Panc1 (cell line): ENCODE measurements around the gene FNBP1L. TPM values are rescaled to one million over a fixed set of nuclear protein-coding genes. Genes with fewer than 3 reads are reported as not detected.

Experiments
- ATAC-seq: fragments of 200-7000 bp; cut with Tn5 transposase; 2 replicates; pipeline ENCODE4 v1.9.1; 2020; ENCODE audit warnings: mild to moderate bottlenecking, moderate library complexity
- BruUV-seq: library from RNA; stranded (reverse); fragments of 400-500 nt; replicated peaks from 2 replicates; lab custom pipeline; 2021; lab: Mats Ljungman, UMichigan
- CTCF ChIA-PET: fragments of 300-600 bp; sonication (Branson Sonifier 250); formaldehyde crosslinking; loops from one replicate; lab custom pipeline; 2022; ENCODE audit warnings: antibody characterized with exemption; lab: Charles Lee
- POLR2A ChIA-PET: fragments of 300-600 bp; sonication (Branson Sonifier 250); formaldehyde crosslinking; loops from one replicate; lab custom pipeline; 2022; ENCODE audit warnings: antibody characterized with exemption; lab: Charles Lee
- DNase-seq: peaks from one replicate; pipeline ENCODE4 v3.0.0-alpha.2; 2010; ENCODE audit warnings: low read depth, low spot score
- H3K27ac ChIP-seq: 2 replicates; pipeline ENCODE4 v1.5.1; 2011; ENCODE audit warnings: mild to moderate bottlenecking, low read length, inconsistent platforms
- H3K27me3 ChIP-seq: fragments of 200-500 bp; sonication (Bioruptor generic); 2 replicates; pipeline ENCODE4 v1.6.0; 2014; ENCODE audit warnings: low read length, inconsistent platforms; ENCODE audit not compliant: control insufficient read depth, insufficient read depth
- H3K36me3 ChIP-seq: fragments of 200-500 bp; sonication (Bioruptor generic); 2 replicates; pipeline ENCODE4 v1.5.1; 2014; ENCODE audit warnings: inconsistent platforms, mild to moderate bottlenecking, low read length, moderate library complexity; ENCODE audit not compliant: control insufficient read depth, insufficient read depth
- H3K4me1 ChIP-seq: 2 replicates; pipeline ENCODE4 v1.5.1; 2011; ENCODE audit warnings: inconsistent platforms, mild to moderate bottlenecking, low read length, moderate library complexity; ENCODE audit not compliant: control insufficient read depth, insufficient read depth
- H3K4me3 ChIP-seq, 2 experiments: 2 replicates each; pipeline ENCODE4 v1.5.1; 2011 to 2012; ENCODE audit warnings: low read depth in 2 of 2, low read length in 2 of 2, mild to moderate bottlenecking in 2 of 2, inconsistent platforms in 1 of 2, moderate library complexity in 1 of 2
- H3K9me3 ChIP-seq: fragments of 200-500 bp; sonication (Bioruptor generic); 2 replicates; pipeline ENCODE4 v1.5.1; 2014; ENCODE audit warnings: low read depth, mild to moderate bottlenecking, inconsistent platforms, low read length, moderate library complexity; ENCODE audit not compliant: control insufficient read depth, insufficient read depth
- CTCF ChIP-seq: fragments of 450-650 bp; IDR thresholded peaks from 2 replicates; pipeline ENCODE4 v1.5.1; 2017; ENCODE audit warnings: mild to moderate bottlenecking
- POLR2AphosphoS5 ChIP-seq: IDR thresholded peaks from 2 replicates; pipeline ENCODE4 v1.6.1; 2012; ENCODE audit warnings: mild to moderate bottlenecking, low read depth, low read length, moderate library complexity
- SIN3A ChIP-seq: IDR thresholded peaks from 2 replicates; pipeline ENCODE4 v1.6.1; 2012; ENCODE audit warnings: low read depth, mild to moderate bottlenecking, low read length, moderate library complexity, borderline replicate concordance; ENCODE audit not compliant: insufficient read depth
- TCF7L2 ChIP-seq: IDR thresholded peaks from 2 replicates; pipeline ENCODE4 v1.6.1; 2011; ENCODE audit warnings: mild to moderate bottlenecking, low read depth, low read length, inconsistent platforms
- in situ Hi-C: cut with HindIII; loops from 2 replicates; pipeline ENCODE4 v1.10.0; 2016; ENCODE audit warnings: low sequenced_read_pairs, low pct_unique_long_range_greater_than_20kb
- intact Hi-C: fragments of 100-400 bp; cut with micrococcal nuclease; formaldehyde crosslinking; loops from one replicate; pipeline ENCODE4 v1.10.0; 2022; ENCODE audit not compliant: unreplicated experiment
- total RNA-seq: library from RNA; stranded (reverse); gene quantifications from one replicate; pipeline ENCODE4 v1.2.1, GENCODE V29; 2021; ENCODE audit not compliant: unreplicated experiment
- TF ChIP-seq, protein P1 (sequence below), 2 experiments: IDR thresholded peaks; 2 replicates each; pipeline ENCODE4 v1.6.1; 2011 to 2012; ENCODE audit warnings: low read depth in 2 of 2, control low read depth in 1 of 2, low read length in 1 of 2, mild to moderate bottlenecking in 1 of 2, moderate library complexity in 1 of 2; ENCODE audit not compliant: insufficient read depth in 1 of 2

FNBP1L gene
- total RNA-seq, 1 experiment from 2014 or later: 25.1 TPM

DNA sequence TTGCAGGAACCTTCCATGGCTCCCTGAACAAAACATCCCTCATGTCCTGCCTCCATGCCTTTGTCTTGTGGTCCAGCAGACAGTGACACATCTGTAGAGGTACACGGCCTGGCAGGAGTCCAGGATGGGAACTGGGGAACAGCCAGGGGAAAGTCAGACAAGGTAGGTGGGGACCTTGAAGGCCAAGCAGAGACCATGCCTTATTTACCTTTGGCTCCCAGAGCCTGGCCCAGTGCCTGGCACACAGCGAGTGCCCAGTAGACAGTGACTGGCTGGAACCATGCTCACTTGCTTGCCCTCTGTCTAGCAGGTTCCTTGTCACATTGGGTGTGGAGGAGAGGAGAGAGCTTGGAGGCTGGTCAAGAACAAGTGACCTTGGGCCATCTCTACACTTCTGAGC lies 152.7 kb downstream of the FNBP1L start:
- no peak for DNase-seq
- Histone ChIP-seq H3K4me3 (no peak overlapping the region), H3K36me3 (no peaks in the 10 kb centered on the region), H3K9me3 (no peaks in the 10 kb centered on the region), H3K4me1 (peaks cover 12% of the 10 kb centered on the region), H3K27ac (no peak overlapping the region), H3K27me3 (no peaks in the 10 kb centered on the region)
- no peak for ATAC-seq
- ChIA-PET POLR2A (no interaction called here), CTCF (no interaction called here)
- intact Hi-C loops (no loop called here), in situ Hi-C loops (no loop called here)
- no TSS peak for BruUV-seq
- no peak for TF ChIP-seq SIN3A
- no peak for TF ChIP-seq POLR2AphosphoS5
- TF ChIP-seq, protein P1, sequence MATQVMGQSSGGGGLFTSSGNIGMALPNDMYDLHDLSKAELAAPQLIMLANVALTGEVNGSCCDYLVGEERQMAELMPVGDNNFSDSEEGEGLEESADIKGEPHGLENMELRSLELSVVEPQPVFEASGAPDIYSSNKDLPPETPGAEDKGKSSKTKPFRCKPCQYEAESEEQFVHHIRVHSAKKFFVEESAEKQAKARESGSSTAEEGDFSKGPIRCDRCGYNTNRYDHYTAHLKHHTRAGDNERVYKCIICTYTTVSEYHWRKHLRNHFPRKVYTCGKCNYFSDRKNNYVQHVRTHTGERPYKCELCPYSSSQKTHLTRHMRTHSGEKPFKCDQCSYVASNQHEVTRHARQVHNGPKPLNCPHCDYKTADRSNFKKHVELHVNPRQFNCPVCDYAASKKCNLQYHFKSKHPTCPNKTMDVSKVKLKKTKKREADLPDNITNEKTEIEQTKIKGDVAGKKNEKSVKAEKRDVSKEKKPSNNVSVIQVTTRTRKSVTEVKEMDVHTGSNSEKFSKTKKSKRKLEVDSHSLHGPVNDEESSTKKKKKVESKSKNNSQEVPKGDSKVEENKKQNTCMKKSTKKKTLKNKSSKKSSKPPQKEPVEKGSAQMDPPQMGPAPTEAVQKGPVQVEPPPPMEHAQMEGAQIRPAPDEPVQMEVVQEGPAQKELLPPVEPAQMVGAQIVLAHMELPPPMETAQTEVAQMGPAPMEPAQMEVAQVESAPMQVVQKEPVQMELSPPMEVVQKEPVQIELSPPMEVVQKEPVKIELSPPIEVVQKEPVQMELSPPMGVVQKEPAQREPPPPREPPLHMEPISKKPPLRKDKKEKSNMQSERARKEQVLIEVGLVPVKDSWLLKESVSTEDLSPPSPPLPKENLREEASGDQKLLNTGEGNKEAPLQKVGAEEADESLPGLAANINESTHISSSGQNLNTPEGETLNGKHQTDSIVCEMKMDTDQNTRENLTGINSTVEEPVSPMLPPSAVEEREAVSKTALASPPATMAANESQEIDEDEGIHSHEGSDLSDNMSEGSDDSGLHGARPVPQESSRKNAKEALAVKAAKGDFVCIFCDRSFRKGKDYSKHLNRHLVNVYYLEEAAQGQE (IDR thresholded peaks at IDR 0.05; ENCODE audit: insufficient read depth in 1 of 2, low read depth in 2 of 2, low read length in 1 of 2): no peak
- no peak for TF ChIP-seq TCF7L2
- no peak for TF ChIP-seq CTCF

DNA sequence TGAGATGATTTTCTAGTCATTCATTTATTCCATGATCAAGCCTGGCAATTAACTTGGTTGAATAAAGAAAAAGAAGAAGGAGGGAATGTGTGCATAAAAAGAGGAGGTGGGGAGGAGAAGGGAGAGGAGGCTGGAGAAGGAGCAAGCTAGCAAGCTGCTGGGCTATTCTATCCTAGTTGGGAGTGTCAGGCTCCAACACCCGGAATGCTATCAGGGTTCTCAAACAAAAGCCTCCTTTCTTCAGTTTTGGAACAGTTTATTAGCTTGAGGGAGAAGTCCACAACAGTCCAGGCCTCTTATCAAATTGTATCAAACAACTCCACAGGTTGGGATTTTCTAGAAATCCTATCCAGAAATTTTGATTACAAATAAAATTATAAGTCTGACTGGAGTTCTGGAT lies 153.8 kb downstream of the FNBP1L start:
- no peak for TF ChIP-seq CTCF
- no peak for TF ChIP-seq TCF7L2
- Histone ChIP-seq H3K36me3 (no peaks in the 10 kb centered on the region), H3K4me3 (no peak overlapping the region), H3K27ac (no peak overlapping the region), H3K4me1 (peaks cover 23% of the 10 kb centered on the region), H3K9me3 (no peaks in the 10 kb centered on the region), H3K27me3 (no peaks in the 10 kb centered on the region)
- no TSS peak for BruUV-seq
- ChIA-PET CTCF (no interaction called here), POLR2A (no interaction called here)
- no peak for ATAC-seq
- DNase-seq: no peak
- in situ Hi-C loops (no loop called here), intact Hi-C loops (no loop called here)

- DNase-seq: no peak
- no peaks in the 10 kb centered on the region for H3K9me3 ChIP-seq
- BruUV-seq: no TSS peak
- no peaks in the 10 kb centered on the region for H3K36me3 ChIP-seq
- ChIA-PET CTCF (no interaction called here), POLR2A (no interaction called here)
- H3K4me1 ChIP-seq: peaks cover 27% of the 10 kb centered on the region
- H3K4me3 ChIP-seq: no peak overlapping the region
- no peak for ATAC-seq
- in situ Hi-C loops (no loop called here), intact Hi-C loops (no loop called here)
- TF ChIP-seq SIN3A: no peak
- no peaks in the 10 kb centered on the region for H3K27me3 ChIP-seq
- no peak overlapping the region for H3K27ac ChIP-seq
These were observed 154.2 kb downstream of the FNBP1L start for GRCh38 chr1:93602101-93602500.
